ENCODE results near the gene PROX2. TPM values are rescaled to one million over a fixed set of nuclear protein-coding genes. Genes with fewer than 3 reads are reported as not detected.

The PROX2 gene
- total and polyA plus RNA-seq, 2 donors (not counting 1 experiment from before 2014, with no cell fraction given) = 0.03 to 0.07 TPM

DNA sequence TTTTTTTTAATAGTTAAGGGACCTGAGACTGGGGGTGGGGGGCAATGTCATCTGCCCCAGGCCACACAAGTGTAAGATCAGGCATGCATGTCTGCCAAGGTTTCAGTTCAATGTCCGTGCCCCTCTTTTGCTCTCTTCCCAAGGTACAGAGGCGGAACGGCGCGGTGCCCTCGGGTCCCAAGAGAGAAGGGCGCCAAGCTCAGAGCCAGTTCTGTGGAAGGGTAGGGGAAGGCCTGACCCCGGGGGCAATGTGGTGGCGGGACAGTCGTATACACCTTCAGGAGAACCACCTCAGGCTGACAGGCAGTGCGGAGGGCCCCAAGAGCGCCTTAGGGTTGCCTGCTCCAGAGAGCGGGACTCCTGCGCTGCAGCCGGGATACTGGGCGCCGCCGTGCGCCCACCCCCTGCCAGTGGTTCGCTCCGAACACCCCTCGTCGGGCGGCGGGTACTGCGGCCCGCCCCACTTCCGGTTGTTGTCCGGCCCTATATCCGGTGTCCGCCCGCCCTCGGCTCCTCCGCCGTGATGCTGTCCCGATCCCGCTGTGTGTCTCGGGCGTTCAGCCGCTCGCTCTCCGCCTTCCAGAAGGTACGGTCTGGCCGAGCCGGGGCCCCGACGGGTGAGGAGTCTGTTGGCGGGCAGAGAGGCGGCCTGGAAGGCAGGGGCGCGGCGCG is 5.6 kb upstream of the PROX2 start, which contains the start of gene DLST:
Gene DLST (plus strand): TSS at position 486 of the 672 bp plus-strand sequence. CDS start 38 bp downstream, at position 524.
- ATAC-seq (ENCODE audit: low read depth) = peak; percentile 83
- peak within 1 kb of the TSS; percentile 97 for H2AFZ ChIP-seq (ENCODE audit: insufficient read depth, low read depth, low read length, poor library complexity, severe bottlenecking)
- H3K79me2 ChIP-seq (ENCODE audit: control insufficient read depth, insufficient read depth, low read length) = peaks cover 64% of the 10 kb centered on the region
- TF ChIP-seq, protein P1, sequence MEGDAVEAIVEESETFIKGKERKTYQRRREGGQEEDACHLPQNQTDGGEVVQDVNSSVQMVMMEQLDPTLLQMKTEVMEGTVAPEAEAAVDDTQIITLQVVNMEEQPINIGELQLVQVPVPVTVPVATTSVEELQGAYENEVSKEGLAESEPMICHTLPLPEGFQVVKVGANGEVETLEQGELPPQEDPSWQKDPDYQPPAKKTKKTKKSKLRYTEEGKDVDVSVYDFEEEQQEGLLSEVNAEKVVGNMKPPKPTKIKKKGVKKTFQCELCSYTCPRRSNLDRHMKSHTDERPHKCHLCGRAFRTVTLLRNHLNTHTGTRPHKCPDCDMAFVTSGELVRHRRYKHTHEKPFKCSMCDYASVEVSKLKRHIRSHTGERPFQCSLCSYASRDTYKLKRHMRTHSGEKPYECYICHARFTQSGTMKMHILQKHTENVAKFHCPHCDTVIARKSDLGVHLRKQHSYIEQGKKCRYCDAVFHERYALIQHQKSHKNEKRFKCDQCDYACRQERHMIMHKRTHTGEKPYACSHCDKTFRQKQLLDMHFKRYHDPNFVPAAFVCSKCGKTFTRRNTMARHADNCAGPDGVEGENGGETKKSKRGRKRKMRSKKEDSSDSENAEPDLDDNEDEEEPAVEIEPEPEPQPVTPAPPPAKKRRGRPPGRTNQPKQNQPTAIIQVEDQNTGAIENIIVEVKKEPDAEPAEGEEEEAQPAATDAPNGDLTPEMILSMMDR (IDR thresholded peaks at IDR 0.05) = no peak
- no peak for TF ChIP-seq EZH2 (IDR thresholded peaks at IDR 0.05; ENCODE audit: borderline replicate concordance, insufficient read depth, low read depth, low read length, poor library complexity, severe bottlenecking)
- POLR2A ChIA-PET = interaction anchor here (0.6 to 0.7 kb wide), 4 partner anchors 426 to 775 kb away, joined by 3 to 8 read pairs (median 6); no protein-coding TSS in a partner anchor
- H3K4me3 Mint-ChIP-seq = peak within 1 kb of the TSS; percentile 100
- H3K27me3 Mint-ChIP-seq = no peaks in the 10 kb centered on the region
- H3K9me3 Mint-ChIP-seq (ENCODE audit: insufficient read depth) = no peaks in the 10 kb centered on the region
- H3K27me3 ChIP-seq (replicated peaks in 1 of 4; ENCODE audit: control extremely low read depth in 1 of 4, control insufficient read depth in 3 of 4, insufficient read depth in 4 of 4, low read length in 3 of 4) = no peaks in the 10 kb centered on the region
- peak within 1 kb of the TSS; percentile 80 to 89 for H3K27ac ChIP-seq (ENCODE audit: low read length in 2 of 2)
- intact Hi-C loops (cut with micrococcal nuclease) = loop anchor here (1.0 kb wide), 2 partner anchors 118 to 121 kb away; partner anchors contain the start of genes EIF2B2 and YLPM1
- H3K4me3 ChIP-seq (ENCODE audit: control extremely low read depth in 1 of 5, extremely low read depth in 1 of 5, insufficient read depth in 1 of 5, low read depth in 2 of 5, low read length in 4 of 5) = peak within 1 kb of the TSS; percentile 76 to 94 (median 79)
- peaks cover 6 to 10% of the 10 kb centered on the region in 2 experiments for H3K36me3 ChIP-seq (replicated peaks in 1 of 2; ENCODE audit: control extremely low read depth in 1 of 2, control insufficient read depth in 1 of 2, extremely low read depth in 1 of 2, insufficient read depth in 2 of 2, low read length in 1 of 2)
- peaks cover 58% of the 10 kb centered on the region for H3K4me1 Mint-ChIP-seq
- H3K4me1 ChIP-seq (ENCODE audit: control insufficient read depth in 2 of 2, insufficient read depth in 2 of 2, low read length in 2 of 2) = peaks cover 29 to 34% of the 10 kb centered on the region in 2 donors
- H3K9me3 ChIP-seq (ENCODE audit: control extremely low read depth in 1 of 3, control insufficient read depth in 2 of 3, insufficient read depth in 1 of 3, low read length in 2 of 3) = no peaks in the 10 kb centered on the region
- H3K27ac Mint-ChIP-seq = peak within 1 kb of the TSS; percentile 99
- DNase-seq = peak; percentile 93
- H3K4me2 ChIP-seq (replicated peaks; ENCODE audit: low read depth, low read length, poor library complexity, severe bottlenecking) = peak within 1 kb of the TSS; percentile 77
- H4K20me1 ChIP-seq (ENCODE audit: control insufficient read depth, insufficient read depth, low read length, poor library complexity, severe bottlenecking) = peaks cover 39% of the 10 kb centered on the region
- CTCF ChIA-PET = interaction anchor here (2.3 to 41.3 kb wide), 3 partner anchors 19 to 207 kb away, joined by 8 to 926 read pairs (median 193); no protein-coding TSS in a partner anchor
- under 1% methylated on average over 52 of the region's 53 CpGs for WGBS (ENCODE audit: insufficient coverage)
- peak within 1 kb of the TSS; percentile 88 for H3K9ac ChIP-seq (ENCODE audit: low read length)

Data from B cell (primary cell).